ENCODE results near the gene SLC1A4. TPM values are rescaled to one million over a fixed set of nuclear protein-coding genes. Genes with fewer than 3 reads are reported as not detected.

The SLC1A4 gene
- total RNA-seq, 3 donors from 2014 or later, result 9.1 to 31.5 (median 11.4) TPM

- Histone ChIP-seq H3K36me3 (no peaks in the 10 kb centered on the region), H3K9me3 (no peaks in the 10 kb centered on the region), H3K27ac (no peak overlapping the region), H3K4me1 (no peaks in the 10 kb centered on the region), H3K27me3 (no peaks in the 10 kb centered on the region), H3K4me3 (no peak overlapping the region)
- intact Hi-C loops (cut with DNase I; ENCODE audit: low total_unique reads), result no loop called here
- TF ChIP-seq POLR2AphosphoS5 (IDR thresholded peaks at IDR 0.05), result no peak
- no peak for TF ChIP-seq CTCF (IDR thresholded peaks at IDR 0.05)
- TF ChIP-seq POLR2A (IDR thresholded peaks at IDR 0.05), result no peak
- DNase-seq (ENCODE audit: low spot score in 2 of 2), result no peak
These were observed 38.7 kb upstream of the SLC1A4 start for GRCh38 chr2:64950226-64951160.

- H3K27ac ChIP-seq, result no peak overlapping the region
- H3K4me3 ChIP-seq, result no peak overlapping the region
- intact Hi-C loops (cut with DNase I; ENCODE audit: low total_unique reads), result no loop called here
- no peak for TF ChIP-seq POLR2A (IDR thresholded peaks at IDR 0.05)
- no peaks in the 10 kb centered on the region for H3K36me3 ChIP-seq
- no peaks in the 10 kb centered on the region for H3K27me3 ChIP-seq
- no peak for DNase-seq (ENCODE audit: low spot score in 2 of 2)
- no peaks in the 10 kb centered on the region for H3K4me1 ChIP-seq
- no peaks in the 10 kb centered on the region for H3K9me3 ChIP-seq
These were observed 37.8 kb upstream of the SLC1A4 start for GRCh38 chr2:64951306-64951953.

GRCh38 chr2:64952096-64952495 lies 37.1 kb upstream of the SLC1A4 start:
- Histone ChIP-seq H3K36me3 (no peaks in the 10 kb centered on the region), H3K9me3 (no peaks in the 10 kb centered on the region), H3K4me1 (no peaks in the 10 kb centered on the region), H3K27me3 (no peaks in the 10 kb centered on the region), H3K27ac (no peak overlapping the region), H3K4me3 (no peak overlapping the region)
- intact Hi-C loops (cut with DNase I; ENCODE audit: low total_unique reads), result no loop called here
- DNase-seq (ENCODE audit: low spot score in 2 of 2), result no peak
- TF ChIP-seq POLR2AphosphoS5 (IDR thresholded peaks at IDR 0.05) (no peak), POLR2A (IDR thresholded peaks at IDR 0.05) (no peak), CTCF (IDR thresholded peaks at IDR 0.05) (no peak)

GRCh38 chr2:64952511-64953482 lies 36.4 kb upstream of the SLC1A4 start:
- intact Hi-C loops (cut with DNase I; ENCODE audit: low total_unique reads), result no loop called here
- no peaks in the 10 kb centered on the region for H3K9me3 ChIP-seq
- TF ChIP-seq CTCF (IDR thresholded peaks at IDR 0.05) (no peak), POLR2A (IDR thresholded peaks at IDR 0.05) (no peak), POLR2AphosphoS5 (IDR thresholded peaks at IDR 0.05) (no peak)
- H3K27me3 ChIP-seq, result no peaks in the 10 kb centered on the region
- DNase-seq (ENCODE audit: low spot score in 2 of 2), result no peak
- no peaks in the 10 kb centered on the region for H3K4me1 ChIP-seq
- H3K4me3 ChIP-seq, result no peak overlapping the region
- no peaks in the 10 kb centered on the region for H3K36me3 ChIP-seq
- H3K27ac ChIP-seq, result no peak overlapping the region

GRCh38 chr2:64955467-64955866 lies 33.7 kb upstream of the SLC1A4 start:
- H3K4me3 ChIP-seq, result no peak overlapping the region
- H3K27ac ChIP-seq, result no peak overlapping the region
- H3K9me3 ChIP-seq, result no peaks in the 10 kb centered on the region
- H3K4me1 ChIP-seq, result no peaks in the 10 kb centered on the region
- intact Hi-C loops (cut with DNase I; ENCODE audit: low total_unique reads), result no loop called here
- no peak for DNase-seq (ENCODE audit: low spot score in 2 of 2)
- TF ChIP-seq POLR2AphosphoS5 (IDR thresholded peaks at IDR 0.05) (no peak), POLR2A (IDR thresholded peaks at IDR 0.05) (no peak), CTCF (IDR thresholded peaks at IDR 0.05) (no peak)
- H3K27me3 ChIP-seq, result no peaks in the 10 kb centered on the region
- H3K36me3 ChIP-seq, result no peaks in the 10 kb centered on the region

Data from breast epithelium (tissue), 4 donors.